Kidney (tissue), 14 donors: ENCODE data around the gene FSTL1. TPM values are rescaled to one million over a fixed set of nuclear protein-coding genes. Genes with fewer than 3 reads are reported as not detected.

Experiments
- DNase-seq, 5 donors: peaks; one replicate each; pipeline ENCODE4 v3.0.0-alpha.2; 2013 to 2020
- FAIRE-seq: peaks from 2 replicates; lab custom pipeline; 2012; peaks lifted over from hg19 to GRCh38; lab: Jason Lieb, UNC
- H3K27ac ChIP-seq, 2 donors: one replicate each; pipeline ENCODE4 v1.7.0; 2013; ENCODE audit warnings: low read depth in 2 of 2, low read length in 2 of 2, inconsistent platforms in 1 of 2
- H3K27me3 ChIP-seq: one replicate; pipeline ENCODE4 v1.7.1; 2013; ENCODE audit warnings: low read length, inconsistent platforms; ENCODE audit not compliant: control insufficient read depth, insufficient read depth
- H3K36me3 ChIP-seq, 3 donors: one replicate each; pipeline versions ENCODE4 v1.7.0 to v1.7.1; 2013; ENCODE audit warnings: low read length in 3 of 3, control low read depth in 1 of 3, inconsistent platforms in 1 of 3; ENCODE audit not compliant: insufficient read depth in 3 of 3, control insufficient read depth in 2 of 3
- H3K4me1 ChIP-seq, 3 donors: one replicate each; pipeline versions ENCODE4 v1.7.0 to v1.7.1; 2013; ENCODE audit warnings: low read length in 3 of 3, inconsistent platforms in 1 of 3, low read depth in 1 of 3; ENCODE audit not compliant: control insufficient read depth in 2 of 3, insufficient read depth in 2 of 3
- H3K4me3 ChIP-seq, 3 donors: one replicate each; pipeline versions ENCODE4 v1.7.0 to v1.8.1; 2013; ENCODE audit warnings: low read length in 3 of 3, control low read depth in 1 of 3, inconsistent platforms in 1 of 3
- H3K9ac ChIP-seq, 3 donors: one replicate each; pipeline versions ENCODE4 v1.7.0 to v1.7.1; 2013; ENCODE audit warnings: low read length in 3 of 3, control low read depth in 1 of 3, inconsistent platforms in 1 of 3
- H3K9me3 ChIP-seq, 3 donors: one replicate each; pipeline versions ENCODE4 v1.7.0 to v1.7.1; 2013; ENCODE audit warnings: low read length in 3 of 3, control low read depth in 1 of 3, inconsistent platforms in 1 of 3; ENCODE audit not compliant: control insufficient read depth in 2 of 3, insufficient read depth in 1 of 3
- CTCF ChIP-seq: IDR thresholded peaks from 3 replicates; pipeline ENCODE4 v1.5.1; 2012; ENCODE audit warnings: mild to moderate bottlenecking, moderate library complexity, borderline replicate concordance; ENCODE audit not compliant: insufficient read depth; ENCODE audit errors: extremely low read depth
- intact Hi-C: fragments of 100-400 bp; cut with DNase I; formaldehyde crosslinking; loops from one replicate; pipeline ENCODE4 v1.11.1; 2022
- polyA plus RNA-seq: library from polyadenylated mRNA; stranded (reverse); fragments of 350-450 nt; fragmentation: Illumina TruSeq; extraction: RNeasy Lipid Tissue Mini Kit (QIAGEN cat#74804); gene quantifications from one replicate; pipeline ENCODE4 v1.2.3, GENCODE V29; 2014; ENCODE audit warnings: low read depth, low replicate concordance; ENCODE audit not compliant: insufficient read depth
- total RNA-seq: library from RNA; stranded (reverse); fragmentation: NEBNext Ultra II Directional; extraction: Animal tissue kit (Norgen Biotek cat#: 25700); gene quantifications from one replicate; pipeline ENCODE4 v1.2.1, GENCODE V29; 2021
- donor health status: control.
- donor health status: control.
- donor health status: control.
- donor health status: control.
- donor health status: control.
- donor health status: DM: yes; HTN: yes; CAD: no.
- donor health status: Normal renal cell carcinoma (clear cell type).

The FSTL1 gene
- total and polyA plus RNA-seq, 2 donors from 2014 or later: 31.1 to 193 TPM

GRCh38 chr3:120433662-120434331, 17.0 kb downstream of the FSTL1 start:
- Histone ChIP-seq H3K4me3 (peak overlapping the region in 1 of 3 donors; percentile 8), H3K36me3 (peaks cover 0 to 1% (median 0%) of the 10 kb centered on the region in 3 donors), H3K9me3 (no peaks in the 10 kb centered on the region), H3K9ac (no peak overlapping the region), H3K27me3 (no peaks in the 10 kb centered on the region), H3K4me1 (peaks cover 13 to 45% (median 33%) of the 10 kb centered on the region in 3 donors), H3K27ac (peak overlapping the region; percentile 58 to 62)
- no peak for TF ChIP-seq CTCF
- DNase-seq (no peak), FAIRE-seq (no peak)
- intact Hi-C loops: no loop called here

- Histone ChIP-seq H3K36me3 (peaks cover 0 to 3% (median 0%) of the 10 kb centered on the region in 3 donors), H3K9me3 (no peaks in the 10 kb centered on the region), H3K9ac (no peak overlapping the region), H3K4me3 (peak overlapping the region in 1 of 3 donors; percentile 1), H3K27ac (peak overlapping the region; percentile 8 to 38), H3K4me1 (peaks cover 14 to 32% (median 30%) of the 10 kb centered on the region in 3 donors), H3K27me3 (no peaks in the 10 kb centered on the region)
- peak in 3 of 5 donors; percentile 53 to 93 (median 74) for DNase-seq
- intact Hi-C loops: no loop called here
- FAIRE-seq: no peak
- no peak for TF ChIP-seq CTCF
Observed at GRCh38 chr3:120432150-120432860, 18.5 kb downstream of the FSTL1 start.

- DNase-seq: no peak
- H3K4me3 ChIP-seq: no peak overlapping the region
- H3K4me1 ChIP-seq: peaks cover 7 to 37% (median 32%) of the 10 kb centered on the region in 3 donors
- no peak for TF ChIP-seq CTCF
- H3K27me3 ChIP-seq: no peaks in the 10 kb centered on the region
- no peak for FAIRE-seq
- peaks cover 0 to 3% (median 0%) of the 10 kb centered on the region in 3 donors for H3K36me3 ChIP-seq
- H3K9ac ChIP-seq: no peak overlapping the region
- no peaks in the 10 kb centered on the region for H3K9me3 ChIP-seq
- intact Hi-C loops: no loop called here
- H3K27ac ChIP-seq: no peak overlapping the region
Observed at GRCh38 chr3:120429921-120430361, 20.9 kb downstream of the FSTL1 start.
